ENCODE measurements around the gene MELTF. TPM values are rescaled to one million over a fixed set of nuclear protein-coding genes. Genes with fewer than 3 reads are reported as not detected.

The MELTF gene
- total RNA-seq, 2 experiments from 2014 or later = 9.6 to 14.6 TPM

GRCh38 chr3:197025736-197026480 is 3.7 kb downstream of the MELTF start:
- POLR2A ChIA-PET = no interaction called here
- no peaks in the 10 kb centered on the region for H3K9me3 ChIP-seq (ENCODE audit: low read length)
- no peak overlapping the region for H2AFZ ChIP-seq (ENCODE audit: low read length)
- H3K4me3 ChIP-seq (ENCODE audit: low read depth, low read length, poor library complexity, severe bottlenecking) = no peak overlapping the region
- TF ChIP-seq CTCF (conservative IDR thresholded peaks at IDR 0.05; ENCODE audit: low read length) (no peak), EZH2phosphoT487 (IDR thresholded peaks at IDR 0.05; ENCODE audit: borderline replicate concordance, low read depth, low read length) (no peak)
- H3K36me3 ChIP-seq (ENCODE audit: insufficient read depth, low read length) = no peaks in the 10 kb centered on the region
- BruUV-seq (replicated peaks) = no TSS peak
- H3K4me2 ChIP-seq (ENCODE audit: low read length) = no peak overlapping the region
- no peaks in the 10 kb centered on the region for H3K79me2 ChIP-seq (ENCODE audit: insufficient read depth, low read depth, low read length)
- intact Hi-C loops (cut with micrococcal nuclease; ENCODE audit: unreplicated experiment) = no loop called here
- H3K4me1 ChIP-seq (ENCODE audit: insufficient read depth, low read length, poor library complexity, severe bottlenecking) = peaks cover 39% of the 10 kb centered on the region
- CTCF ChIA-PET (ENCODE audit: unreplicated experiment) = interaction anchor here (0.9 kb wide), 1 partner anchor 10 kb away, joined by 3 read pairs; no protein-coding TSS in a partner anchor
- no peak overlapping the region for H3K27ac ChIP-seq (ENCODE audit: low read depth, low read length, poor library complexity, severe bottlenecking)
- no peaks in the 10 kb centered on the region for H3K9me2 ChIP-seq (ENCODE audit: insufficient read depth, low read length)
- no peak for DNase-seq (ENCODE audit: low spot score)
- no peaks in the 10 kb centered on the region for H4K20me1 ChIP-seq (ENCODE audit: insufficient read depth, low read length)

- ChIA-PET POLR2A (no interaction called here), CTCF (ENCODE audit: unreplicated experiment) (no interaction called here)
- DNase-seq (ENCODE audit: low spot score) = no peak
Observed at GRCh38 chr3:197024881-197025735, 4.5 kb downstream of the MELTF start.

More at GRCh38 chr3:197024881-197025735, 4.5 kb downstream of the MELTF start:
- Histone ChIP-seq H3K79me2 (ENCODE audit: insufficient read depth, low read depth, low read length) (no peaks in the 10 kb centered on the region), H3K9me3 (ENCODE audit: low read length) (no peaks in the 10 kb centered on the region), H3K4me2 (ENCODE audit: low read length) (no peak overlapping the region), H3K9me2 (ENCODE audit: insufficient read depth, low read length) (no peaks in the 10 kb centered on the region), H3K36me3 (ENCODE audit: insufficient read depth, low read length) (no peaks in the 10 kb centered on the region), H3K4me1 (ENCODE audit: insufficient read depth, low read length, poor library complexity, severe bottlenecking) (peaks cover 39% of the 10 kb centered on the region), H4K20me1 (ENCODE audit: insufficient read depth, low read length) (no peaks in the 10 kb centered on the region), H3K4me3 (ENCODE audit: low read depth, low read length, poor library complexity, severe bottlenecking) (no peak overlapping the region), H2AFZ (ENCODE audit: low read length) (no peak overlapping the region), H3K27ac (ENCODE audit: low read depth, low read length, poor library complexity, severe bottlenecking) (no peak overlapping the region)
- intact Hi-C loops (cut with micrococcal nuclease; ENCODE audit: unreplicated experiment) = no loop called here
- no TSS peak for BruUV-seq (replicated peaks)
- TF ChIP-seq EZH2phosphoT487 (IDR thresholded peaks at IDR 0.05; ENCODE audit: borderline replicate concordance, low read depth, low read length) (no peak), CTCF (conservative IDR thresholded peaks at IDR 0.05; ENCODE audit: low read length) (no peak)

Data from OCI-LY7 (cell line).